Sigmoid colon (tissue), 7 donors: ENCODE data around the gene RNASE13. TPM values are rescaled to one million over a fixed set of nuclear protein-coding genes. Genes with fewer than 3 reads are reported as not detected.
A peak's percentile ranks its signal among the peaks of the same experiment; 100 is the strongest.

ENCODE experiments used
- DNase-seq: peaks from one replicate; pipeline ENCODE4 v3.0.0-alpha.2; 2019
- H3K27ac ChIP-seq, 4 donors: fragments of 200-600 bp; sonication (generic); one replicate each; pipeline ENCODE4 v1.5.1; 2016 to 2019; ENCODE audit warnings: mild to moderate bottlenecking in 1 of 4
- H3K27me3 ChIP-seq, 3 donors: fragments of 200-600 bp; sonication (generic); one replicate each; pipeline ENCODE4 v1.5.1; 2019; ENCODE audit warnings: mild to moderate bottlenecking in 1 of 3
- H3K36me3 ChIP-seq, 4 donors: fragments of 200-600 bp; sonication (generic); one replicate each; pipeline ENCODE4 v1.5.1; 2016 to 2019
- H3K4me1 ChIP-seq, 4 donors: fragments of 200-600 bp; sonication (generic); one replicate each; pipeline ENCODE4 v1.5.1; 2017 to 2019
- H3K4me3 ChIP-seq, 4 donors: fragments of 200-600 bp; sonication (generic); one replicate each; pipeline ENCODE4 v1.5.1; 2017 to 2019; ENCODE audit warnings: mild to moderate bottlenecking in 2 of 4, moderate library complexity in 1 of 4
- H3K9me3 ChIP-seq, 4 donors: fragments of 200-600 bp in 3 of 4; sonication (generic) in 3 of 4; one replicate each; pipeline versions ENCODE4 v1.5.1 to v1.6.1; 2013 to 2019
- EP300 ChIP-seq, 4 donors: sonication (generic); formaldehyde crosslinking; IDR thresholded peaks; one replicate each; pipeline ENCODE4 v1.6.1; 2017; ENCODE audit warnings: antibody characterized with exemption in 4 of 4
- POLR2A ChIP-seq, 2 donors: fragments of 450-650 bp; IDR thresholded peaks; one replicate each; pipeline ENCODE4 v1.6.1; 2016; ENCODE audit warnings: antibody characterized with exemption in 2 of 2, mild to moderate bottlenecking in 2 of 2, moderate library complexity in 2 of 2
- POLR2AphosphoS5 ChIP-seq, 4 donors: sonication (generic); formaldehyde crosslinking; IDR thresholded peaks; one replicate each; pipeline ENCODE4 v1.6.1; 2017; ENCODE audit warnings: antibody characterized with exemption in 4 of 4
- WGBS, 2 donors: extraction: QIAGEN DNeasy Blood & Tissue Kit; methylation state at CpG; one replicate each; pipeline ENCODE4 v1.1.7; 2013; 5-methylcytosine and 5-hydroxymethylcytosine counted together
- intact Hi-C: fragments of 100-400 bp; cut with DNase I; formaldehyde crosslinking; loops from one replicate; pipeline ENCODE4 v1.15.1; 2023
- polyA plus RNA-seq, 3 donors: library from polyadenylated mRNA; stranded (reverse); fragments of 200-250 nt; gene quantifications; one replicate each; pipeline ENCODE4 v1.2.3, GENCODE V29; 2013
- total RNA-seq, 4 donors: library from RNA; depleted of rRNA; stranded (reverse); fragments of >200 nt; gene quantifications; one replicate each; pipeline ENCODE4 v1.1.0, GENCODE V29; 2016
- TF ChIP-seq, protein P1 (sequence below), 4 experiments: fragments of 450-650 bp in 3 of 4; fragments of 200-600 bp in 1 of 4; IDR thresholded peaks; one replicate each; pipeline ENCODE4 v1.5.1; 2016 to 2019; ENCODE audit warnings: antibody characterized with exemption in 4 of 4, mild to moderate bottlenecking in 3 of 4, moderate library complexity in 2 of 4
- donor health status: healthy with polysubstance abuse.
- donor health status: Bipolar disorder and iron deficiency.
- donor health status: healthy.

Gene RNASE13
- total and polyA plus RNA-seq, 7 donors: not detected

DNA sequence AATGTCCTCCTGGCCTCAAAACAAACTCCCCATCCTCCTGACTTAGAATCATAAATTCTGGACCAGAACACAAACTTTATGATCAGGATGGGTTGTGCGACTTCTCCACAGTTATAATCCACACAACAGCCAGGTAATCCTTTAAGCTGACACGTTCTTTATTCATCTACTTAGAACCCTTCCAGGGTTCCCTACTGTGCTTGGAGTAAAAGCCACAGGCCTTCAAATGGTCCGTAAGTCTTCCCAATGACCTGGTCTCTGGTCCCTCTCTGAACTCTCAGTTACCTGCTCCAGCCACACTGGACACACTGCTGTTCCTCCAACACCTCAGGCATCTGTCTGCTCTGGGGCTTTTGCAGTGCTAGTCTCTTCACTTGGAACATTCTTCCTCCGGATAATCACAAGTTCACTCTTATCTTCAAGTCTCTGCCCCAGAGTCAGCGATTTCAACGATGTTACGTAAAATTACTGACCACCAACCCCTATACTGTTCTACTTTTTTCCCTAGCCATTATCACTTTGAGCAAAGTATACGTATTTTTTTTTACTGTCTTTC, 5.8 kb upstream of the RNASE13 start:
- H3K4me1 ChIP-seq: peaks cover 0 to 38% (median 26%) of the 10 kb centered on the region in 4 donors
- intact Hi-C loops: loop anchor here (1.0 to 5.0 kb wide), 3 partner anchors 26 to 184 kb away; no protein-coding TSS in a partner anchor
- peak overlapping the region in 1 of 4 donors; percentile 86 for H3K27ac ChIP-seq
- no peak for DNase-seq
- no peak overlapping the region for H3K4me3 ChIP-seq
- 78 to 85% methylated on average over 8 of the region's 8 CpGs for WGBS, 2 donors
- no peak for TF ChIP-seq EP300 (IDR thresholded peaks at IDR 0.05)
- no peak for TF ChIP-seq POLR2A (IDR thresholded peaks at IDR 0.05)
- no peak for TF ChIP-seq POLR2AphosphoS5 (IDR thresholded peaks at IDR 0.05)
- TF ChIP-seq, protein P1, sequence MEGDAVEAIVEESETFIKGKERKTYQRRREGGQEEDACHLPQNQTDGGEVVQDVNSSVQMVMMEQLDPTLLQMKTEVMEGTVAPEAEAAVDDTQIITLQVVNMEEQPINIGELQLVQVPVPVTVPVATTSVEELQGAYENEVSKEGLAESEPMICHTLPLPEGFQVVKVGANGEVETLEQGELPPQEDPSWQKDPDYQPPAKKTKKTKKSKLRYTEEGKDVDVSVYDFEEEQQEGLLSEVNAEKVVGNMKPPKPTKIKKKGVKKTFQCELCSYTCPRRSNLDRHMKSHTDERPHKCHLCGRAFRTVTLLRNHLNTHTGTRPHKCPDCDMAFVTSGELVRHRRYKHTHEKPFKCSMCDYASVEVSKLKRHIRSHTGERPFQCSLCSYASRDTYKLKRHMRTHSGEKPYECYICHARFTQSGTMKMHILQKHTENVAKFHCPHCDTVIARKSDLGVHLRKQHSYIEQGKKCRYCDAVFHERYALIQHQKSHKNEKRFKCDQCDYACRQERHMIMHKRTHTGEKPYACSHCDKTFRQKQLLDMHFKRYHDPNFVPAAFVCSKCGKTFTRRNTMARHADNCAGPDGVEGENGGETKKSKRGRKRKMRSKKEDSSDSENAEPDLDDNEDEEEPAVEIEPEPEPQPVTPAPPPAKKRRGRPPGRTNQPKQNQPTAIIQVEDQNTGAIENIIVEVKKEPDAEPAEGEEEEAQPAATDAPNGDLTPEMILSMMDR (IDR thresholded peaks at IDR 0.05): no peak
- no peaks in the 10 kb centered on the region for H3K27me3 ChIP-seq
- no peaks in the 10 kb centered on the region for H3K36me3 ChIP-seq
- H3K9me3 ChIP-seq: no peaks in the 10 kb centered on the region

DNA sequence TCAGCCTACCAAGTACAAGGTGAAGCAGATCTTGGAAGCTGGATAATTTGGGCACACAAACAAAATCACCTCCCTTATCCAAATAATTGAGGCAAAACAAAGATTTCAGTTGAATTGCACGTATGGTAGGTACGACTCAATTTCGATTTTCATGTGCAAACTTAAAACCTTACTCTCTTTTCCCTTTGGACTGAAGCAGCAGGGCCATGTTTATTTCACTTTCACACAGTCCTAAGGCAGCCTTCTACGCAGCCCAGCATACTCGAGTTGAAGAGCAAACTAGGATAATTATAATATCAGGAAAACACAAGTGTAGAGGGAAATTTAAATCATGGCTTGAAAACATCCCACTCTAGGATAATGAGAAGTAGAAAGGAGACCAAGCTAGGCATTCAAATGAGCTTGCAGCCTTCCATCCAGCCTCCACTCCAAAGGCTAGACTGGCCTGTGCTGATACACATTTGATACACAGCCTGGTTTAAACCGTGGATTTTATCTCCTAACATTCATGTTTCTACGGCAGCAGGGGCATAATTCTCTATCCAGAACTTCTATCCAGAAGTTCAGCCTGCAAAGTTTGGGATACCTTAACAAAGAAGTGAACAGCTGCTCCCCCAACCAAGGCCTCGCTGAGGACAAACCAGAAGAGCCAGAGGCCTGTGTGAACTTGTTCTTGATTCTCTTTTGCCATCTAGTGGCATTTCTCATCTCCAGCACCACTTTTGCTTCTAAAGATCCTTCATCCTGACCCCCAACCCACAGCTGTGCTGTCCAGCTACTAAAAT, 5.2 kb upstream of the RNASE13 start:
- intact Hi-C loops: loop anchor here (1.0 to 5.0 kb wide), 4 partner anchors 15 to 183 kb away; partner anchors contain the start of gene NDRG2
- Histone ChIP-seq H3K9me3 (no peaks in the 10 kb centered on the region), H3K27ac (peak overlapping the region; percentile 74 to 86 (median 80)), H3K36me3 (no peaks in the 10 kb centered on the region), H3K27me3 (no peaks in the 10 kb centered on the region), H3K4me3 (peak overlapping the region in 1 of 4 donors; percentile 13), H3K4me1 (peaks cover 0 to 38% (median 26%) of the 10 kb centered on the region in 4 donors)
- peak; percentile 81 for DNase-seq
- TF ChIP-seq POLR2A (IDR thresholded peaks at IDR 0.05) (no peak), POLR2AphosphoS5 (IDR thresholded peaks at IDR 0.05) (peak in 1 of 4 donors; percentile 22), EP300 (IDR thresholded peaks at IDR 0.05) (no peak)
- TF ChIP-seq, protein P1 (IDR thresholded peaks at IDR 0.05): peak; percentile 66 to 74 (median 72)
- 33 to 64% methylated on average over 8 of the region's 8 CpGs for WGBS, 2 donors

DNA sequence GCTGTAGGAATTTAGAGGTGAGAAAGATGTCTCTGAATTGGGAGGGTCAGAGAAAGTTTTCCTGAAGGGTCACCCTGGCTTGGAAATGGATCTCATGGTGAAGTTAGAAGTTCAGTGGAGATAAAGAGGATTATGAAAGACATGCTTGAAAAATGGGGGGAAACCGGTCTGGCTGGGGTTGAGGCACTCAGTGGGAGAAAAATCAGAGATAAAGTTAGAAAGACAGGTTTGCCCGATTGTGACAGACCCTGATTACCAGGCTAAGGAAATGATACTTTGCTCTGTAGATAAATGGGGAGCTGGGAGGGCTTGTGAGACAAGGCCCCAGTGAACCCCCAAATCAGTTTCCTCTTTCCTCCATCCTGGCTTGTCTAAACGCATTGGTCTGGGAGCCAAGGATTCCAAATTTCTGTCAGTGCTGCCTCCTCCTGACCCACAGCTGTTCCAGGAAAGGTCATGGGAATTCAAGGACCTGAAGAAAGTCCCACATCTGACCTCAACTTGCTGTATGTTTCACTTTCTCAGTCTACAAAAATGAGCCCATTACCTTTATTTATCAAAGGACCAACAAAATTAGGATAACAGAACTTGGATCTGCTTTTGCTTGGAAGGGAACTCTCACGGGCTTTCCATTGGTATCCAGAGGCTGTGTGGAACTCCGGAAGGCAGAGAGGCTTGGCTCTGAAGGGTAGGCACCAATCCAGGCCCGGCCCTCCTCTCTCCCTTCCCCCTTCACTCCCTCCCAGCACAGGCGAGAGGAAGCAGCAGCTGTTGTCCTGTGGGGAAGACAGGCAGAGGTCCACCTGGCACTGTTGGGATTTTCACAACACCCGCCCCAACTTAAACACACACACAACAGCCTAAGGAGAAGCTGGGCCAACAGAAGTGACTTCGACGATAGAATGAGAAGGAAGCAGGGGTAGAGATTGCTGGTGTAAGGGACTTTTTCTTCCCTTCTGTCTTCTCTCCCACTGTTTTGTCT, 4.1 kb upstream of the RNASE13 start:
- peak; percentile 97 for DNase-seq
- H3K4me1 ChIP-seq: peaks cover 0 to 35% (median 23%) of the 10 kb centered on the region in 4 donors
- H3K9me3 ChIP-seq: no peaks in the 10 kb centered on the region
- peak overlapping the region in 1 of 4 donors; percentile 13 for H3K4me3 ChIP-seq
- intact Hi-C loops: loop anchor here (2.0 kb wide), 1 partner anchor 14 kb away; the partner anchor contains the start of gene NDRG2
- no peak for TF ChIP-seq POLR2A (IDR thresholded peaks at IDR 0.05)
- TF ChIP-seq, protein P1 (IDR thresholded peaks at IDR 0.05): no peak
- TF ChIP-seq EP300 (IDR thresholded peaks at IDR 0.05): peak in 1 of 4 donors; percentile 15
- peak; percentile 40 to 81 (median 78) for TF ChIP-seq POLR2AphosphoS5 (IDR thresholded peaks at IDR 0.05)
- peak overlapping the region; percentile 74 to 86 (median 80) for H3K27ac ChIP-seq
- no peaks in the 10 kb centered on the region for H3K36me3 ChIP-seq
- no peaks in the 10 kb centered on the region for H3K27me3 ChIP-seq
- 15 to 49% methylated on average over 10 of the region's 10 CpGs for WGBS, 2 donors

DNA sequence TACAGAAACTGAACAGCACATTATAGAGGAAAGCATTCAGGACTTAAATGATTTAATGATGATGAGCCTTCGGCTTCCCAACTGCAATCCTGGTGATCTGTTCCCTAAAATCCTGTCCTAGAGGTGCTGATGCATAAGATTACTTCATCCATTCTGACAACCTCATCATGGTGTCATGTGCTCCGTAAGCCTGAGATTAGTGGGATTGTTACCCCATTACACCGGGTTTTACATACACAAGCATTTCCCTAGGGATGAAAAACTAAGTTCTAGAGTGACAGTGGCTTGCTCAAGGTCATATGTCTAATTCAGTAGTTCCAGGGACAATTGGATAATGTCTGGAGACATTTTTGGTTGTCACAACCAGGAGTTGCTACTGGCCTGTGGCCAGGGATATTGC, 2.5 kb upstream of the RNASE13 start:
- no peak overlapping the region for H3K4me3 ChIP-seq
- H3K4me1 ChIP-seq: peaks cover 0 to 24% (median 20%) of the 10 kb centered on the region in 4 donors
- 87 to 94% methylated on average over 3 of the region's 3 CpGs for WGBS, 2 donors
- H3K36me3 ChIP-seq: no peaks in the 10 kb centered on the region
- intact Hi-C loops: no loop called here
- H3K27me3 ChIP-seq: no peaks in the 10 kb centered on the region
- no peak for DNase-seq
- TF ChIP-seq POLR2A (IDR thresholded peaks at IDR 0.05) (no peak), POLR2AphosphoS5 (IDR thresholded peaks at IDR 0.05) (no peak), EP300 (IDR thresholded peaks at IDR 0.05) (no peak)
- TF ChIP-seq, protein P1 (IDR thresholded peaks at IDR 0.05): no peak
- H3K27ac ChIP-seq: peak overlapping the region in 1 of 4 donors; percentile 17
- H3K9me3 ChIP-seq: no peaks in the 10 kb centered on the region
